ENCODE measurements around the gene BTAF1.

The BTAF1 gene

GRCh38 chr10:91930939-91931338, 7.4 kb downstream of the BTAF1 start:
- TF ChIP-seq REST (IDR thresholded peaks at IDR 0.05; ENCODE audit: insufficient replicate concordance, low read depth): no peak
- no peak for TF ChIP-seq SPI1 (IDR thresholded peaks at IDR 0.05; ENCODE audit: borderline replicate concordance, low read depth)
- no peak for TF ChIP-seq POLR2AphosphoS5 (IDR thresholded peaks at IDR 0.05; ENCODE audit: low read depth)
- no peak for TF ChIP-seq GABPA (IDR thresholded peaks at IDR 0.05; ENCODE audit: low read depth)
- no peak for TF ChIP-seq CTCF (IDR thresholded peaks at IDR 0.05; ENCODE audit: insufficient read depth, low read length)
- DNase-seq (ENCODE audit: low read depth in 1 of 2, low spot score in 1 of 2): no peak
- no peak overlapping the region for H3K4me3 ChIP-seq (replicated peaks; ENCODE audit: insufficient read depth, low read length)
- H3K27ac ChIP-seq (replicated peaks): no peak overlapping the region
- H3K27me3 ChIP-seq (ENCODE audit: insufficient read depth, poor library complexity, severe bottlenecking): no peaks in the 10 kb centered on the region

GRCh38 chr10:91931526-91932190, 8.1 kb downstream of the BTAF1 start:
- no peak for TF ChIP-seq REST (IDR thresholded peaks at IDR 0.05; ENCODE audit: insufficient replicate concordance, low read depth)
- TF ChIP-seq CTCF (IDR thresholded peaks at IDR 0.05; ENCODE audit: insufficient read depth, low read length): no peak
- no peak overlapping the region for H3K4me3 ChIP-seq (replicated peaks; ENCODE audit: insufficient read depth, low read length)
- DNase-seq (ENCODE audit: low read depth in 1 of 2, low spot score in 1 of 2): no peak
- H3K27ac ChIP-seq (replicated peaks): no peak overlapping the region
- H3K27me3 ChIP-seq (ENCODE audit: insufficient read depth, poor library complexity, severe bottlenecking): no peaks in the 10 kb centered on the region

- no peaks in the 10 kb centered on the region for H3K27me3 ChIP-seq (ENCODE audit: insufficient read depth, poor library complexity, severe bottlenecking)
- TF ChIP-seq CTCF (IDR thresholded peaks at IDR 0.05; ENCODE audit: insufficient read depth, low read length) (no peak), POLR2AphosphoS5 (IDR thresholded peaks at IDR 0.05; ENCODE audit: low read depth) (no peak), SPI1 (IDR thresholded peaks at IDR 0.05; ENCODE audit: borderline replicate concordance, low read depth) (no peak), GABPA (IDR thresholded peaks at IDR 0.05; ENCODE audit: low read depth) (no peak), REST (IDR thresholded peaks at IDR 0.05; ENCODE audit: insufficient replicate concordance, low read depth) (no peak)
These were observed 9.2 kb downstream of the BTAF1 start for GRCh38 chr10:91932737-91933136.

More at GRCh38 chr10:91932737-91933136, 9.2 kb downstream of the BTAF1 start:
- Histone ChIP-seq H3K4me3 (replicated peaks; ENCODE audit: insufficient read depth, low read length) (no peak overlapping the region), H3K27ac (replicated peaks) (no peak overlapping the region)
- DNase-seq (ENCODE audit: low read depth in 1 of 2, low spot score in 1 of 2): no peak

All from HL-60 (cell line).